ENCODE data around the gene IQCN. TPM values are rescaled to one million over a fixed set of nuclear protein-coding genes. Genes with fewer than 3 reads are reported as not detected.

IQCN gene
- polyA plus RNA-seq, 1 donor (not counting 4 experiments of a cell fraction or from before 2014, with no cell fraction given) = not detected

DNA sequence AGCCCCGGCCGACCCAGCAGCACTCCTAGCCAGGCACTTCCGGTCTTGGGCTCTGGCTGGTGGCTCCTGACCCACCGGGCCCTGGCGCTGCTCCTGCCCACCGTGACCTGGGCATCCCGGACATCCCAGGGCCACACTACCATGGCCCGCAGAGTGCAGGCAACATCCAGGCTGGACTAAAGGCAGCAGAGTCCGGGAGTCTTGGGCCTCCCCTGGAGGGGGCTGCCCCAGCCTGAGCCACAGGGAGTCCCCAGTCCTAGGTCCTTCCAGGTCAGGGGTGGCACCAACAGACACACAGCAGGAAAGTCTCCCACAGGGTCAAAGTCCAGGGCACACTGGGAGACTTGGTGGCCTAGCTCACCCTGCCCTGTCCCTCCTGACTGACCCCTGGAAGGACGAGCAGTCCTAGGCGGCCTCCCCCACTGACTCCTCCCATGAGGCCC lies 37.9 kb upstream of the IQCN start:
- no peak overlapping the region for H2AFZ ChIP-seq (ENCODE audit: control insufficient read depth, low read length)
- H3K27ac ChIP-seq (ENCODE audit: control insufficient read depth, insufficient read depth, low read length) = no peak overlapping the region
- no peaks in the 10 kb centered on the region for H3K9me1 ChIP-seq (ENCODE audit: control insufficient read depth, extremely low read depth, insufficient read depth, low read length)
- H3K4me1 ChIP-seq (ENCODE audit: control insufficient read depth, extremely low read depth, insufficient read depth, low read length) = no peaks in the 10 kb centered on the region
- FAIRE-seq (no peak), DNase-seq (ENCODE audit: low read depth, low spot score) (no peak)
- H3K27me3 ChIP-seq (ENCODE audit: control insufficient read depth, extremely low read depth, insufficient read depth, low read length) = no peaks in the 10 kb centered on the region
- H3K9ac ChIP-seq (ENCODE audit: control insufficient read depth, extremely low read depth, insufficient read depth, low read length) = no peak overlapping the region
- TF ChIP-seq EZH2 (IDR thresholded peaks at IDR 0.05; ENCODE audit: low read length) (no peak), CTCF (optimal IDR thresholded peaks at IDR 0.05 in 1 of 3, IDR thresholded peaks at IDR 0.05 in 1 of 3, conservative IDR thresholded peaks at IDR 0.05 in 1 of 3; ENCODE audit: extremely low read depth in 1 of 3, insufficient read depth in 2 of 3, low read length in 3 of 3) (no peak)
- peaks cover 4% of the 10 kb centered on the region for H3K79me2 ChIP-seq (ENCODE audit: control insufficient read depth, insufficient read depth, low read length)
- H3K4me3 ChIP-seq (ENCODE audit: control insufficient read depth in 2 of 3, extremely low read depth in 1 of 3, insufficient read depth in 2 of 3, low read depth in 1 of 3, low read length in 3 of 3) = no peak overlapping the region
- H3K4me2 ChIP-seq (ENCODE audit: control insufficient read depth, extremely low read depth, insufficient read depth, low read depth, low read length) = no peak overlapping the region
- H3K36me3 ChIP-seq (ENCODE audit: control insufficient read depth in 2 of 2, extremely low read depth in 1 of 2, insufficient read depth in 2 of 2, low read length in 2 of 2) = peaks cover 30 to 42% of the 10 kb centered on the region in 2 experiments
- dilution Hi-C loops (cut with MboI; ENCODE audit: extremely low pct_ligation_motif_present, low sequenced_read_pairs) = no loop called here
- no peaks in the 10 kb centered on the region for H4K20me1 ChIP-seq (ENCODE audit: control insufficient read depth, extremely low read depth, insufficient read depth, low read length)
- H3K9me3 ChIP-seq (ENCODE audit: control insufficient read depth, low read depth, low read length) = no peaks in the 10 kb centered on the region

DNA sequence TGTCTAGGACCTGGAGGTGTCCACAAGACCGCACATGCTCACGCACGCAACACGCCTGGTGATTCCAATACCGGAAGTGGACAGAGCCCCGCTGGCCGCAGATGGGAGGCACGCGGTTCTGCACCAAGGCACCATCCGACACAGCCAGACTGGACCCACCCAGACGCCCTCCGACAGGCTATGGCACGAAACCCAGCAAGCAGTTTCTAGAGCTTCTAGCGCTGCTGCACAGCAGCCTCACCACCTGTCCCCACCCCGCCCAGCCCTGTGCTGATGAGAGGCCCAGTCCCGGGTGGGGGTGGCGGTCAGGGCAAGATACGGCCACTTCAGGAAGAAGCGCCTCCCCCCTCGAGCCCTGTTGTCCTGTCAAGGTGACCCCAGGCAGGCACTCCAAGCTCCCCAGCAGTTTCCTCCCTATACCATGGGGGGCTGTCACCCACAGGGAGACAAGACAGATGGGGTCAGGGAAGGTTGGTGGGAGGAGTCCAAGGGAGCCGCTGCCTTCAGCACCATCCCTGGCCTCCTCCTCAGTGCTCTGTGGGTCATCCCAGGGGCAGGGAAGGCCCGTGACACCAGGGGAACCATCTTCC lies 37.3 kb upstream of the IQCN start:
- Histone ChIP-seq H3K27me3 (ENCODE audit: control insufficient read depth, extremely low read depth, insufficient read depth, low read length) (no peaks in the 10 kb centered on the region), H3K79me2 (ENCODE audit: control insufficient read depth, insufficient read depth, low read length) (peaks cover 2% of the 10 kb centered on the region), H3K4me2 (ENCODE audit: control insufficient read depth, extremely low read depth, insufficient read depth, low read depth, low read length) (no peak overlapping the region), H3K4me3 (ENCODE audit: control insufficient read depth in 2 of 3, extremely low read depth in 1 of 3, insufficient read depth in 2 of 3, low read depth in 1 of 3, low read length in 3 of 3) (no peak overlapping the region), H2AFZ (ENCODE audit: control insufficient read depth, low read length) (no peak overlapping the region), H4K20me1 (ENCODE audit: control insufficient read depth, extremely low read depth, insufficient read depth, low read length) (no peaks in the 10 kb centered on the region), H3K9ac (ENCODE audit: control insufficient read depth, extremely low read depth, insufficient read depth, low read length) (no peak overlapping the region), H3K9me1 (ENCODE audit: control insufficient read depth, extremely low read depth, insufficient read depth, low read length) (no peaks in the 10 kb centered on the region), H3K36me3 (ENCODE audit: control insufficient read depth in 2 of 2, extremely low read depth in 1 of 2, insufficient read depth in 2 of 2, low read length in 2 of 2) (peaks cover 30 to 43% of the 10 kb centered on the region in 2 experiments), H3K27ac (ENCODE audit: control insufficient read depth, insufficient read depth, low read length) (no peak overlapping the region), H3K9me3 (ENCODE audit: control insufficient read depth, low read depth, low read length) (no peaks in the 10 kb centered on the region), H3K4me1 (ENCODE audit: control insufficient read depth, extremely low read depth, insufficient read depth, low read length) (no peaks in the 10 kb centered on the region)
- dilution Hi-C loops (cut with MboI; ENCODE audit: extremely low pct_ligation_motif_present, low sequenced_read_pairs) = no loop called here
- FAIRE-seq (no peak), DNase-seq (ENCODE audit: low read depth, low spot score) (no peak)
- TF ChIP-seq CTCF (optimal IDR thresholded peaks at IDR 0.05 in 1 of 3, IDR thresholded peaks at IDR 0.05 in 1 of 3, conservative IDR thresholded peaks at IDR 0.05 in 1 of 3; ENCODE audit: extremely low read depth in 1 of 3, insufficient read depth in 2 of 3, low read length in 3 of 3) (no peak), EZH2 (IDR thresholded peaks at IDR 0.05; ENCODE audit: low read length) (no peak)
